HG02763 (cell line): ENCODE results near the gene MRPL27.

Source experiments
- ATAC-seq: cut with Tn5 transposase; IDR thresholded peaks from one replicate; pipeline ENCODE4 v1.9.1; 2021; ENCODE audit warnings: mild to moderate bottlenecking, moderate library complexity; ENCODE audit not compliant: unreplicated experiment

The MRPL27 gene

GRCh38 chr17:50319306-50320004, 53.5 kb downstream of the MRPL27 start:
- no peak for ATAC-seq

- ATAC-seq: no peak
These were observed 54.3 kb downstream of the MRPL27 start for GRCh38 chr17:50318501-50319285.
